Gastroesophageal sphincter (tissue), 4 donors: ENCODE results near the gene CAMK1G. TPM values are rescaled to one million over a fixed set of nuclear protein-coding genes. Genes with fewer than 3 reads are reported as not detected.

ENCODE experiments used
- ATAC-seq: fragments of 150-250 bp; one replicate; pipeline ENCODE4 v1.9.1; 2016; ENCODE audit warnings: mild to moderate bottlenecking, moderate library complexity
- H3K27ac ChIP-seq, 4 donors: fragments of 200-600 bp; sonication (generic) in 3 of 4; 1 replicate in 3 of 4; 2 replicates in 1 of 4; pipeline ENCODE4 v1.5.1; 2016 to 2019
- H3K27me3 ChIP-seq: fragments of 200-600 bp; sonication (generic); one replicate; pipeline ENCODE4 v1.5.1; 2019
- H3K36me3 ChIP-seq, 2 donors: fragments of 200-600 bp; sonication (generic); one replicate each; pipeline ENCODE4 v1.5.1; 2019; ENCODE audit warnings: control low read depth in 1 of 2
- H3K4me1 ChIP-seq, 3 donors: fragments of 200-600 bp; sonication (generic); 1 replicate in 2 of 3; 2 replicates in 1 of 3; pipeline ENCODE4 v1.5.1; 2016 to 2019; ENCODE audit warnings: control low read depth in 2 of 3
- H3K4me3 ChIP-seq, 2 donors: fragments of 200-600 bp; sonication (generic); one replicate each; pipeline ENCODE4 v1.5.1; 2019; ENCODE audit warnings: mild to moderate bottlenecking in 1 of 2, moderate library complexity in 1 of 2
- H3K9me3 ChIP-seq, 3 donors: fragments of 200-600 bp; sonication (generic); one replicate each; pipeline ENCODE4 v1.5.1; 2017 to 2019; ENCODE audit warnings: control low read depth in 2 of 3
- EP300 ChIP-seq: sonication (generic); formaldehyde crosslinking; IDR thresholded peaks from one replicate; pipeline ENCODE4 v1.6.1; 2017; ENCODE audit warnings: antibody characterized with exemption, mild to moderate bottlenecking
- POLR2A ChIP-seq, 2 donors: fragments of 450-650 bp; IDR thresholded peaks; one replicate each; pipeline ENCODE4 v1.6.1; 2017; ENCODE audit warnings: antibody characterized with exemption in 2 of 2, mild to moderate bottlenecking in 2 of 2, moderate library complexity in 1 of 2
- POLR2AphosphoS5 ChIP-seq: sonication (generic); formaldehyde crosslinking; IDR thresholded peaks from one replicate; pipeline ENCODE4 v1.6.1; 2017; ENCODE audit warnings: antibody characterized with exemption
- WGBS, 2 donors: methylation state at CpG; one replicate each; pipeline ENCODE4 v1.1.5; 2018; ENCODE audit warnings: low coverage in 1 of 2; 5-methylcytosine and 5-hydroxymethylcytosine counted together
- total RNA-seq, 4 donors: library from RNA; depleted of rRNA; stranded (reverse); fragments of >200 nt; gene quantifications; one replicate each; pipeline ENCODE4 v1.1.0, GENCODE V29; 2016
- TF ChIP-seq, protein P1 (sequence below), 4 experiments: fragments of 200-600 bp in 2 of 4; fragments of 450-650 bp in 2 of 4; sonication (generic) in 1 of 4; IDR thresholded peaks; one replicate each; pipeline ENCODE4 v1.5.1; 2017 to 2019; ENCODE audit warnings: antibody characterized with exemption in 4 of 4, mild to moderate bottlenecking in 2 of 4, moderate library complexity in 2 of 4

The CAMK1G gene
- total RNA-seq, 4 donors from 2014 or later = 0.19 to 6.8 (median 0.84) TPM

DNA sequence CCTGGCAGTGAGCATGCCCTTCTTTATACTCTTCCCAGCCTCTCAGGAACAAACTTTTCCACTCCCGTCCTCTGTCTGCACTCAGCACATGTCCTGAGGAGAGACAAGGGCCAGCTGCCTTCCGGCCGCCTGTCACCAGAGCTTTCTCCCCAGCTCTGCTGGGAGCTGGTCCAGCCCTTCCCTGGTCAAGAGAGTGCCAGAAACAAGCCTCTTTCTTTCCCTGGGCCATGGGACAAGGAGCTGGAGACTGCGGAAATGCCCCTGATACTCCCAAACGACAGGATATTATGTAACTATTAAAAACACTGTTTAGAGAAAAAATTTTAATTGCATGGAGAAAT, 58.3 kb downstream of the CAMK1G start:
- Histone ChIP-seq H3K4me1 (peaks cover 18 to 57% (median 31%) of the 10 kb centered on the region in 3 donors), H3K27me3 (no peaks in the 10 kb centered on the region), H3K36me3 (no peaks in the 10 kb centered on the region), H3K9me3 (no peaks in the 10 kb centered on the region), H3K4me3 (no peak overlapping the region), H3K27ac (peak overlapping the region; percentile 80 to 84 (median 82))
- TF ChIP-seq POLR2AphosphoS5 = peak; percentile 73
- no peak for TF ChIP-seq EP300
- peak; percentile 95 for ATAC-seq
- WGBS, 2 donors = 3 to 5% methylated on average over 3 to 5 of the region's 5 CpGs

DNA sequence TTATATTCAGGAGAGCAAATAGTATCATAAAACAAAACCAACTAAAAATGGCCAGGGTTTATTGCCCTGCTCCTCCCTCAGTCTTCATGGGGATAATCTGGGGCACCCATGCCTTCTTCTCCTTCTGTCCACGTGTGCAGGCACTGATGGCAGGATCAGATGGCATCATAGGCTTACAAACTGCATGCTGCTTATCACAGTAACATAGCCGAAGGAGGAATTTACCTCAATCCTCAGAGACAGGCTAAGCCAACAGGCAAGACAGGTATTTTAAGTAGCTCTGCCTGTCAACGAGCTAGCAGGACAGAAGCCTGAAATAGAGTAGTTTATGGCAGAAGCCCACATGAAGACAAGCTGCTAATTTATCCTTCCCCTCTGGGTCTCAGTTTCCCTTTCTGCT, 59.3 kb downstream of the CAMK1G start:
- H3K36me3 ChIP-seq = no peaks in the 10 kb centered on the region
- no peak for TF ChIP-seq POLR2A (IDR thresholded peaks at IDR 0.05)
- TF ChIP-seq EP300 = no peak
- TF ChIP-seq POLR2AphosphoS5 = no peak
- TF ChIP-seq, protein P1, sequence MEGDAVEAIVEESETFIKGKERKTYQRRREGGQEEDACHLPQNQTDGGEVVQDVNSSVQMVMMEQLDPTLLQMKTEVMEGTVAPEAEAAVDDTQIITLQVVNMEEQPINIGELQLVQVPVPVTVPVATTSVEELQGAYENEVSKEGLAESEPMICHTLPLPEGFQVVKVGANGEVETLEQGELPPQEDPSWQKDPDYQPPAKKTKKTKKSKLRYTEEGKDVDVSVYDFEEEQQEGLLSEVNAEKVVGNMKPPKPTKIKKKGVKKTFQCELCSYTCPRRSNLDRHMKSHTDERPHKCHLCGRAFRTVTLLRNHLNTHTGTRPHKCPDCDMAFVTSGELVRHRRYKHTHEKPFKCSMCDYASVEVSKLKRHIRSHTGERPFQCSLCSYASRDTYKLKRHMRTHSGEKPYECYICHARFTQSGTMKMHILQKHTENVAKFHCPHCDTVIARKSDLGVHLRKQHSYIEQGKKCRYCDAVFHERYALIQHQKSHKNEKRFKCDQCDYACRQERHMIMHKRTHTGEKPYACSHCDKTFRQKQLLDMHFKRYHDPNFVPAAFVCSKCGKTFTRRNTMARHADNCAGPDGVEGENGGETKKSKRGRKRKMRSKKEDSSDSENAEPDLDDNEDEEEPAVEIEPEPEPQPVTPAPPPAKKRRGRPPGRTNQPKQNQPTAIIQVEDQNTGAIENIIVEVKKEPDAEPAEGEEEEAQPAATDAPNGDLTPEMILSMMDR (IDR thresholded peaks at IDR 0.05) = no peak
- no peak overlapping the region for H3K4me3 ChIP-seq
- 20 to 25% methylated on average over 1 to 3 of the region's 3 CpGs for WGBS, 2 donors
- no peak for ATAC-seq
- H3K4me1 ChIP-seq = peaks cover 18 to 57% (median 31%) of the 10 kb centered on the region in 3 donors
- no peaks in the 10 kb centered on the region for H3K27me3 ChIP-seq
- H3K27ac ChIP-seq = peak overlapping the region in 3 of 4 donors; percentile 60 to 83 (median 82)
- H3K9me3 ChIP-seq = no peaks in the 10 kb centered on the region

DNA sequence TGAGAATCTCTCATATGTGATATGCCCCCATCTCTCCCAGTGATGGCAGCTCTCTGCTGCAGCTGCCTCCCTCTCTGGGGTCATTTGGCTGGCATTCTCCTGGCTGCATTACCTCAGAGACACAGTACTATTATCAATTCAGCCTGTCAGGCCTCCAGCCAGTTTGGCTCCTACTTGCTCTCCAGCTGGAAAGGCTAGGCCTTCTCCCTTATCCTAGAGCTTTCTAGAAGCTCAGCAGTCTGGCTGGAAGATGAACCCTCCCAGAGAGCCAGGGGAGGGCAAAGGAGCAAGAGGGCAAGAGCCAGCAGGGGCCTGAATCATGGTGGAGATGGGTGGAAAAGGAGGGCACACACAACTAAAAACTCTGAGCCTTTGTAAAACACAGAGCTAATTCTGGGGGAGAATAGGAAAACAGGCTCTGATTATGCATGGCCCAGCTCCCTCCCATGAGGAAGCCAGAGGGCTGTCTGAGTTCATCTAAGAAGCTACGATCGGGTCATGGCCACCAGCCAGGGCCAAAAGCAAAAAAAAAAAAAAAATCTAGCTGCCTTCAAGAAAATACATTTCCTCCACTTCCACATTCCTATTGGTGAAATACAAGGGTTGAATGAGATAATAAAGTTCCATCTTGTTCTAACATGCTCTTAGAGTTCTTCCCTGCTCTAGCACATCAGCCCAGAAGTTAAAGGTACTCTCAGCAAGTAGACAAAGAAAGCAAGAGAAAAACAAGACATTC, 59.9 kb downstream of the CAMK1G start:
- ATAC-seq = peak; percentile 22
- TF ChIP-seq POLR2A (IDR thresholded peaks at IDR 0.05) (no peak), POLR2AphosphoS5 (peak; percentile 74), EP300 (no peak)
- TF ChIP-seq, protein P1 (IDR thresholded peaks at IDR 0.05) = peak in 1 of 4 experiments; percentile 26

DNA sequence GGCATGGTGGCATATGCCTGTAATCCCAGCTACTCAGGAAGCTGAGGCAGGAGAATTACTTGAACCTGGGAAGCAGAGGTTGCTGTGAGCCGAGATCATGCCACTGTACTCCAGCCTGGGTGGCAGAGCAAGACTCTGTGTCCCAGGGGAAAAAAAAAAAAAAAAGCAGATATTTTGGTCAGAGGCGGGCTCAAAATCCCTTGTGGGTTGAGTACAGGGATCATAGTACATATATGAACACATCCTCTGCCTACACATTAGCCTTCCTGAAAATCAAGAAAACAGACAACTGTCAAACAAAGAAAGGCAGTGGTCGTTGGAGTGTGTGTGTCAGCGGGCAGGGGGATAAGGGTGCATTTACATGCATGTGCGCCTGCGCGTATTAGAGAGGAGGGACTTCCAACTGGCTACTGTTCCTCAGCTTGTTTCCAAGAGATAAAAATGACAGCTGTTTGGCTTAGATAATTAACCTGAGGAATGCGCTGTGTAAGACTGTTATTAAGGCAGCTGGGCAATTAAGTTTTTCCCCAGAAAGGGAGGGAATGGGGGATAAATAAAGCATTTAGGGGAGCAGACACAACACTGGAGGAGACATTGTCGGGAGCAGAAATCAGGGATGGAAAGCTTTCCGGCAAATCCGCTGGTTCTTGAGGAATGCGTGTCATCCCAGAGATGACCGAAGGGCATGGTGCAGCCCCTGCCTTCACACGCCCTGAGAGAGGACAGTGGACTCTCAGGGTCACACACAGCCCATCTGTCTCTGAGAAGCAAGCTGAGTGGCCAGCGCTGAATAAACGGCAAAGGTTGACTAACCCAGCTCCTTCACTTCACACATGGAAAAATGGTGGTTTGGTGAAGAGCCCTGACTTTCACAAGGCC, 62.3 kb downstream of the CAMK1G start:
- TF ChIP-seq EP300 (no peak), POLR2A (IDR thresholded peaks at IDR 0.05) (no peak), POLR2AphosphoS5 (no peak)
- TF ChIP-seq, protein P1 (IDR thresholded peaks at IDR 0.05) = no peak
- no peaks in the 10 kb centered on the region for H3K27me3 ChIP-seq
- no peak overlapping the region for H3K27ac ChIP-seq
- no peaks in the 10 kb centered on the region for H3K36me3 ChIP-seq
- H3K4me3 ChIP-seq = no peak overlapping the region
- 70 to 73% methylated on average over 8 to 16 of the region's 16 CpGs for WGBS, 2 donors
- no peak for ATAC-seq
- no peaks in the 10 kb centered on the region for H3K9me3 ChIP-seq
- H3K4me1 ChIP-seq = peaks cover 18 to 84% (median 35%) of the 10 kb centered on the region in 3 donors

More for the DNA sequence above, 59.9 kb downstream of the CAMK1G start:
- 0% methylated on average over 2 of the region's 2 CpGs for WGBS, 2 donors
- Histone ChIP-seq H3K27me3 (no peaks in the 10 kb centered on the region), H3K4me3 (no peak overlapping the region), H3K4me1 (peaks cover 18 to 63% (median 31%) of the 10 kb centered on the region in 3 donors), H3K27ac (peak overlapping the region; percentile 6 to 83 (median 71)), H3K9me3 (no peaks in the 10 kb centered on the region), H3K36me3 (no peaks in the 10 kb centered on the region)

DNA sequence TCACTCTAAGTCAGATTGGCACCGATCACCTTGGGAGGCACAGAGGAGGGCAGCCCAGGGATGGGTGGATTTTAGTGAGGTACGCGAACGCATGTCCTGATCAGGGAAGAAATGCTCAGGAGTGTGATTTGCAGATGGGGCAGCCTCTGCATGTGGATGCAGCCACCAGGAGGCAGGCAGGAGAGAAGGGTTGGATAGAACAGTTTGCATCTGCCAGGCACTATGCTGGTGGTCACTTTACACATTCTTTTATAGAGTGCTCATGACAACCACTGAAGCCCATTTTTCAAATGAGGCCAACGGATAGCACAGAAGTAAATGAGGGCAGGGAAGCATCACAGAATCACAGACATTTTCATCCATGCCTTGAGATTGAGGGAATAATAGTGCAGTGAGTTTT, 63.0 kb downstream of the CAMK1G start:
- no peaks in the 10 kb centered on the region for H3K27me3 ChIP-seq
- no peak for ATAC-seq
- no peak overlapping the region for H3K4me3 ChIP-seq
- no peak overlapping the region for H3K27ac ChIP-seq
- TF ChIP-seq POLR2A (IDR thresholded peaks at IDR 0.05) (no peak), EP300 (no peak), POLR2AphosphoS5 (no peak)
- TF ChIP-seq, protein P1 (IDR thresholded peaks at IDR 0.05) = no peak
- no peaks in the 10 kb centered on the region for H3K36me3 ChIP-seq
- no peaks in the 10 kb centered on the region for H3K9me3 ChIP-seq
- peaks cover 18 to 85% (median 38%) of the 10 kb centered on the region in 3 donors for H3K4me1 ChIP-seq
- 88% methylated on average over 5 of the region's 5 CpGs; no CpG with 5 or more reads in 1 of the 2 donors for WGBS, 2 donors
